CD4-positive, alpha-beta T cell treated with Interleukin-12 subunit alpha and Interleukin-12 subunit beta, for 1 hour (primary cell): ENCODE results near the gene AP1S1.

ENCODE experiments used
- DNase-seq: peaks from one replicate; pipeline ENCODE4 v3.0.0-alpha.2; 2020

Gene AP1S1

DNA sequence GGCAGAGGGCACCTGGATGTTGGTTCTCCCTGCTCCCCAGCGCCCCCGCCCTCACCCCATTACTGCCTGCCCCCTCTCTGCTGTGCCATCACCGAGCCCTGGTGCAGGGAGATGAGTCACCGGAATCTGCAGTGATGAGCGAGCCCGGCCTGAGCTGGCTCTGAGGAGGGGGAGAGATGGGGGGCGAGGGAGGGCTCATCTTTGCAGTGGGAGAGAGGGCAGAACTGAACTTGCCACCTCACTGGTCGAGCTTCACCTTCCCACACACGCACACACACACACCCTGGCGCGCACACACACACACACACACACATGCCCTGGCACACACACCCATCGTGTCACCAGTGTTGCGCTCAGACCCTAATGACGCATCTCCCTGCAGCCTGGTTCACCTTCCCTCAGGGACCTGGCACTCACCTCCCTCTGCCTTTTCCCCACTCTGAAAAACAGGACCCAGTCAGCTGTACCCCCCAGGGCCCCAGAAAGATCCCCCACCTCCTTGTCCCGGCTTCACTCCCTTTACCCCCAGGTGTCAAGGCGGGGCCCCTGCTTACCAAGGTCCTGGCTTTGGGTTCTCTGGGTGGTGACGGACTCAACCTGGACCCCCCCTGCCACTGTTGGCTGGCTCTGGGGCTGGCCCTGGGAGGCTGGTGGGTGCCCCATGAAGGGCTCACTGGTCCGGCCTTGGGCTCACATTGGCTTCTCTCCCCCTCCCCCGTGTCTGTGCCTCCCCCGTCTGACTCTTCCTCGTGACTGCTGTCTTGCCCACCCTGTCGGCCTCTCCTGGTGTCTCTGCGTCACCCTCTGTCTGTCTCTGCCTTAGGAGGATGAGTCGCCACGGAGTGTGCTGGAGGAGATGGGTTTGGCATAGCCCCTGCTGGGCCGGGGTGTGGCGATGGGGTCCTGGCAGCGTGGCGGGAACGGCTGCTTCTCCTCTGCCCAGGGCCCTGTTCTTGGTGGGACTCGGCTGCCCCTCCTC, 5.7 kb downstream of the AP1S1 start:
- no peak for DNase-seq

DNA sequence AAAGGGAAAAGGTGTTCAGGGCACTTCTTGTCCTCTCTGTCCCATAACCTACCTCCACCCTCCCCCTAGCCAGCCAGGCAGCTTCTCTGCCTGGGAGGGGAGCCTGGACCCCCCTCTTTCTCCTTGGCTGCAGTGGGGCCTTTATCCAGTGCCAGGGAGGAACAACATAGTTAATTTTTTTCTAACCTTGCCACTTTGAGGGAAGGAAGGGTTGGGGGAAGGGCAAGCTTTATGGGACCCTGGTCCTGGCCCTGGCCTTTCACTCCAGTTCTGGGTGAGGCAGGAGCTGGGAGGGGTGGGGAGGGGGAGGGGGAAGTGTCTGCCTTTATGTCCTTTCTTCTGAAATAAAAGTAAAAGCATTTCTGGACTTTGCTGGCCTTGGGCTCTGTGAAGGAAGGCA, 6.6 kb downstream of the AP1S1 start:
- DNase-seq = no peak

DNA sequence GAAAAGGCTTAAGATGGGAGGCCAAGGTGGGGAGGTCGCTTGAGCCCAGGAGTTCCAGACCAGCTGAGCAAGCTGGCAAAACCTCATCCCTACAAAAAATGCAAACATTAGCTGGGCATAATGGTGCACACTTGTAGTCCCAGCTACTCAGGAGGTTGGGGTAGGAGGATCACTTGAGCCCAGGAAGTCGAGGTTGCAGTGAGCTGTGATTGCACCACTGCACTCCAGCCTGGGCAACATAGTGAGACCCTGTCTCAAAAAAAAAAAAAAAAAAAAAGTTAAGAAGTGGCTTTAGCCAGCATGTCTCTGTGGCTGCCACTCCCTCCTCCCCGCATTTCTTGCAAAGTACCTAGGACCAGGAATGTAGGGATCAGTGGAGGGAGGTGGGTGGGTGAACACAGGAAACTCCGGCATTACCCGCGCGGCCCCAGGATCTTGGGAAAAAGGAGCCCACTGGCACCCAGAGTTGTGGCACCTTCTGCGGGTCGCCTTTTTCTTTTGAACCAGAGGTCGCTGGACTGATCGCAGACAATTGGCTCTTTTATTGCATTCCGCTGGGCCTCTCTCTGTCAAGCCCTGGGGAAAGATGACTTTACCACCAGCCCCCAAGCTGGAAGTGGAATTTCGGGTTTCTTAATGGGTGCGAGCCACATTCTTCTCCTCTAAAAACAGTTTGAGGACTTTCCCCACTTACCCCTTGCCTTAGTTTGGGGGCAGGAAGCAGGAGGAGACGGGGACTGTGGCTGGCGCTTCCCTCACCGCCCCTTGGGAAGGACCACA, 7.6 kb downstream of the AP1S1 start:
- DNase-seq = no peak

- no peak for DNase-seq
These were observed 8.4 kb downstream of the AP1S1 start for GRCh38 chr7:101162551-101163278.

DNA sequence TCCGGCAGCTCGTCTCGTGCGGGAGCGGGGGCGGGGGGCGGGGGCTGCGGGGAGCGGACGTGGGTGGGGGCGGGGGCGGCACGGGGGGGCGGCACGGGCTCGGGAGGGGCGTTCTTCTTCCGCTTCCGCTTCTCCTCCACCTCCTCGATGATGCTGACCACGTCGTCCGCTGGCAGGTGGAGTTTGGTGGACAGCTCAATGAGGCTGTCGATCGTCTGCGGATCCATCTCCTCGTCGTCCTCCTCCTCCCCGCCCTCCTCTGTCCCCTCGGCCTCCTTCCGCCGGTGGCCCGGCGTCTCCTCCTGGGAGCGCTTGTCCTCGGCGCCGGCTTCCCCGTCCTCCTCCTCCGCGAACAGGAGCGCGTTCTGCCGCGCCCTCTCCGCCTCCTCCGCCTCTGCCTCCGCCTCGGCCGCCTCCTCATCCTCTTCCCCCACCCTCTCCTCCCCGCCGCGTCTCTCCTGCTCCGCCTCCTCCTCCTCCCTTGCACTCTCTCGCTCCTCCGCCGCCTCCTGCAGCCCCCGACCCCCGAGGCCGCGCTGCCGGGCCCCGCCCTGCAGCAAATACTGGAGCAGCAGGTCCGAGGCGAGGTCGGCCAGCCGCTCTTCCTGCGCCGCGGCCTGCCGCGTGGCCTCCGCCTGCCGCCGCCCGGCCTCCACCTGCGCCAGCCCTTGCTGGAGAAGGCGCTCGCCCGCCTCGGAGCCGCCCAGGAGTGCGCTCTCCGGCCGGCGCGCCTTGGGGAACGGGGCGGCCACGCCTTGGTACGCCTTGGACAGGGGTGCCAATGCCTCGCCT, 9.2 kb downstream of the AP1S1 start:
- peak; percentile 46 for DNase-seq

- no peak for DNase-seq
These were observed 10.0 kb downstream of the AP1S1 start for GRCh38 chr7:101164071-101164840.

- peak; percentile 94 for DNase-seq
These were observed 11.0 kb downstream of the AP1S1 start, which contains the start of gene VGF for GRCh38 chr7:101165075-101165957. VGF (minus strand) TSS chr7:101165569; CDS start chr7:101164843, 726 bp downstream.

DNA sequence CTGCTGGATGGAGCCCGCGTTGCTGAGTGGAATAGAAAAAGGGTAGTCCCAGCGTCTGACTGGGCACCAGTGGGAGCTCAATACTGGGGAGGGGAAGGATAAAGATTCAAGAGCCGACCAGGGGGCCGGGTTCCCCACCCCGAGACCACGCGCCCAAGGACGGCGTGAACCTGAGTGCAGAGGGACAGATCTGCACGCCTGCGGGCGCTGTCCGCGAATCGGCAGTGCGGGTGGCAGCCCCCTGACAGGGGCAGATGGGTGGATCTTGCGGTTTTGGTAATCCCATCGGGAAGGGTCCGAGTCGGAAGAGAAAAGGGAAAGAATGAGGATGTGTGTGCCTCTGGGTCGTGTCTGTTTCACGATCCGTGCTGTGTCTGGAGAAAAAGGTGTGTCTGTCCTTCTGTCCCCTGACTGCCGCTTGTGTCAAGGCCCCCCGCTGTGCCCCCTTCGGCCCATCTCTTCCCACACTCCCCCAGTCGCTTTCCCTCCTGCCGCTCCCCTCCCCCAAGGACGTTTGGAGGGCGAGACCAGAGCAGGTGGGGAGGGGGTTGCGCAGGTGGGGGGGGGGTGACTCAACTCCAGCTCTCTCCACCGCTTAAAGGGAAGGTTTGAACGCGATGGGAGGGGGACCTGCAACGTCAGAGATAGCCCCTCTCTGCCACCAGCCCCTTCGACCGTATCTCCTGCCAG, 11.8 kb downstream of the AP1S1 start:
- no peak for DNase-seq

- no peak for DNase-seq
These were observed 12.3 kb downstream of the AP1S1 start for GRCh38 chr7:101166648-101166908.

GRCh38 chr7:101166909-101167644, 12.8 kb downstream of the AP1S1 start:
- no peak for DNase-seq

DNA sequence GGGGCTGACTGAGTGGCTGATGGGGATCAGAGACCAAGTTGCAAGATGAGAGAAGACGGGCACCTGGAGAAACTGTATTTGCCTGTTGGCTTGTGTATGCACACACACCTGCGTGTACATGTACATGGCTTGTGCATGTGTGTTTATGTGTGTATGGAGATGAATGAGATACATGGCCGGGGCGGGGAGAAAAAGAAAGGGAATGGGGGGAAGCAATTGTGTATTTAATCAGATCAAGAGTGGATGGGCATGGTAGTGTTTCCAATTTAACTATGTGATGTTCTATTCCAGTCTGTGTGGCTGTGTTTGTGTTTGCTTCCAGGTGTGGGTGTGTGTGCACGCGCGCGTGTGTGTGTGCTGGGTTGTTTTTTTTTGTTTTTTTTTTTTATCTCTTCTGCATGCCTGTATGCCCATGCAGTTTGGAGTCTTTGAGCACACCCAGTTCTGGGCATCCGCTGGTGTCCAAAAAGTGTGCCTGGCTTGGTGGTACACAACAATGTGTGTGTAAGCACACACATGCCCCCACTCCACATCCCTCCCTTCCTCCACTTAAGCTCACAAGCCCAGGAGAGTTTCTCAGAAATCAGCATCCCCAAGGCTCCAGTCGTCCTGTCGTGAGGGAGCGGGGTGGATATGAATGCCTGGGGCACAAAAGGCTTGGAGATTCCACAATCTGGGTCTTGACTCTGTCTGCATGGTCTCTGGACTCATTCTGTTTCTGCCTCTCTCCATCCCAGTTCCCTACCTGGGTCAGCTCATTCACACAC, 13.6 kb downstream of the AP1S1 start:
- DNase-seq = no peak

GRCh38 chr7:101168412-101169049, 14.3 kb downstream of the AP1S1 start:
- no peak for DNase-seq

DNA sequence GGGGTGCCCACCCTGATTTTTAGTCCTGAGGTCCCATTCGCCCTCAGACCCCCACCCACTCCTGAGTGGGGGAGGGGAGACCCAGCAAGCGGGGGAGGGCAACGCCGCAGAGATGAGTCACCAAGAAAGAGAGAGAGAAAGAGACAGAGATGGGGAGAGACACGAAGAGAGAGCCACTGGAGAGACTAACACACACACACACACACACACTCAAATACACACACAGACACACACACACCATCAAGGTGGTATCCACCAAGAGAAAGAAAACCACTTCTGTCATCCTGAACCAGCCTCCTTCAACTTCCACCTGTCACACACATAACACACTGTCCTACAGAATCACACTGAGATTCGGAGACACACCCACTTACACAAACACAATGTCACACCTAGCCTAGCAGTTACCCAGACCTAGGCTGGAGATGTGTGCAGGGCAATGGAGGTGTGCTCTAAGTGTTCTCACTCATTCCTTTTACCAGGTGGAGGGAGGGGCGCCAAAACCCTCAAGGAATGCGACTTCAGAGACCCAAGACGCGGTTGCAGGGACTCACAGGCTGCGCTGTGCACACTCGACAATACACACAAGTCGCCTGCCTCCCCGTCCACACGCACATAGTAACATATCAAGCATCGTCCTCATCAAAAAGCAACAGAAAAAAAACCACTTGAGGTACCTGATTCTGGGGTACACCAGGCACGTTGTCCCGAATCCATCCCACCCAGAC, 15.0 kb downstream of the AP1S1 start:
- no peak for DNase-seq

DNA sequence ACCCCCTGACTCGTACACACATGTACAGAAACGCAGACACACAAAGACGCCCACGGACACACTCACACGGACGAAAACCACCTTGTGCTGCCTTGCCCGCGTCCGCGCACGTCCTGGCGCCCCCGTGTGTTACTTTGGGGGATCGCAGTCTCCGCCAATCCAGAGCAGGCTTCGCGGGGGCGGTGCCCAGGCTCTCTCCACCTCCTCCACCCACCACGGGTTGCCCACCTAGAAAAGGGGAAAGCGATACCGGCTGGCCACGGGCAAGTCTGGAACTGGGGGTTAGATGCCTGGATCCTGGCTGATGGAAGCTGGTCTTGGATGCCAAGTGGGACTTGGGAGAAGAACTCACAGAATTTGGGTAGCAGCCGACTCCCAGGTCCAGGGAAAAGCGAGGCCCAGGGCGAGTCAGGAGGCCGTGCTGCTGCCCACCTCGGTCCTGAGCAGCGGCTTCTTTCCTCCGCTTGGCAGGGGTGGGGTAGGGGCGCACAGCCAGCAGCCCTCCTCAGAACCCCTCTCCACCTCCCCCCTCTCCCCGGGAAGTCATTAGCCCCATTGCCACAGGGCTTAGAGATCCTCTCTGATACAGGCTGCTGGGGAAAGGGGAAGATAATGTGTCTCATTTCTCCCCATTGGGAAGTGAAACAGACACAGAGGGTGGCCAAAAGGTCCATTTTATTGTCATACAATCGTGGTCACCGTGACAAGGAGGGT, 15.7 kb downstream of the AP1S1 start:
- peak; percentile 86 for DNase-seq

- DNase-seq = no peak
These were observed 16.6 kb downstream of the AP1S1 start for GRCh38 chr7:101170617-101171441.

DNA sequence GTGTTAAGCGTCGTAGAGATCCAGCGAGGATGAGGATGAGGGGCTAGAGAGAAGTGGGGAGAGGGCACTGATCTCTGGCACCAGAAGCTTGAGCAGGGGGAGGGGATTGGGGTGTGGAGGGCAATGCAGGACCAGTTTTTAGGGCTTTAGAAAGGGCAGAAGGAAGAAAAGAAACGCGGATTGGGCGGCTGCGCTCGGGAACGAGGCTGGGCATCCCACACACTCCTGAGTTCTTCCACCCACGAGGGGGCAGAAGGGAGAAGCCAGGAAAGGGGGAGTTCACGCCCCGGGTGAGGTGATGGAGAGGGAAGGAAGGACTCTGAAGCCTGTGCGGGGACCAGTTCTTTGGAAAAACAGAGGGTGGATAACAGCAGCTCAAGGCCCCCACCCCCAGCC, 17.2 kb downstream of the AP1S1 start:
- DNase-seq = no peak
